ELF-1 (cell line): Measurements from ENCODE around the gene INHBC.
A peak's percentile ranks its signal among the peaks of the same experiment; 100 is the strongest.
"Not testable (repeated sequence)": the region's sequence is repeated elsewhere in the genome, so short reads cannot be mapped to it uniquely, and the experiment has no call there.

Source experiments
- DNase-seq: peaks from one replicate; pipeline ENCODE4 v3.0.0-alpha.2; 2016; ENCODE audit warnings: low read depth, low spot score

The INHBC gene

DNA sequence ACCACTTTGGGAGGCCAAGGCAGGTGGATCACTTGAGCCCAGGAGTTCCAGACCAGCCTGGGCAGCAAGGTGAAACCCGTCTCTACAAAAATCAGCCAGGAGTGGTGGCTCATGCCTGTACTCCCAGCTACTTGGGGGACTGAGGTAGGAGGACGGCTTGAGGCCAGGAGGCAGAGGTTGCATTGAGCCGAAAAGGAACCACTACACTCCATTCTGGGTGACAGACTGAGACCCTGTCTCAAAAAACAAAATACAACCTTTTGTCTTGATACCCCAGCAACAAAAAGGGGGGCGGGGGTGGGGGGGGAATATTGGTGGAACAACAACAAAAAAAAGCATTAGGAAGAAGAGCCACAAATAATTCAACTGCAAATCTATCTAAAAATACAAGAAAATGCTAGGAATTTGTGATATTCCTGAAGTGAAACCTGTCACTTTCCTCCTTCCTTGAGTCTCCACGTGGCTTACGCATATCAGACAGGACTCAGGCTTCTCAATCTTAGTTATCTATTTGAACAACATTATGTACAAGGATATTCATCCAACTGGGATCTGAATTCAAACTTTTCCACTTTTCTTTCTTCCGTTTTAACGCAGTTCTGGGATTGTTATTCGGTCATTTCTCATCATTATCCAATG, 5.0 kb upstream of the INHBC start:
- DNase-seq, result no peak

DNA sequence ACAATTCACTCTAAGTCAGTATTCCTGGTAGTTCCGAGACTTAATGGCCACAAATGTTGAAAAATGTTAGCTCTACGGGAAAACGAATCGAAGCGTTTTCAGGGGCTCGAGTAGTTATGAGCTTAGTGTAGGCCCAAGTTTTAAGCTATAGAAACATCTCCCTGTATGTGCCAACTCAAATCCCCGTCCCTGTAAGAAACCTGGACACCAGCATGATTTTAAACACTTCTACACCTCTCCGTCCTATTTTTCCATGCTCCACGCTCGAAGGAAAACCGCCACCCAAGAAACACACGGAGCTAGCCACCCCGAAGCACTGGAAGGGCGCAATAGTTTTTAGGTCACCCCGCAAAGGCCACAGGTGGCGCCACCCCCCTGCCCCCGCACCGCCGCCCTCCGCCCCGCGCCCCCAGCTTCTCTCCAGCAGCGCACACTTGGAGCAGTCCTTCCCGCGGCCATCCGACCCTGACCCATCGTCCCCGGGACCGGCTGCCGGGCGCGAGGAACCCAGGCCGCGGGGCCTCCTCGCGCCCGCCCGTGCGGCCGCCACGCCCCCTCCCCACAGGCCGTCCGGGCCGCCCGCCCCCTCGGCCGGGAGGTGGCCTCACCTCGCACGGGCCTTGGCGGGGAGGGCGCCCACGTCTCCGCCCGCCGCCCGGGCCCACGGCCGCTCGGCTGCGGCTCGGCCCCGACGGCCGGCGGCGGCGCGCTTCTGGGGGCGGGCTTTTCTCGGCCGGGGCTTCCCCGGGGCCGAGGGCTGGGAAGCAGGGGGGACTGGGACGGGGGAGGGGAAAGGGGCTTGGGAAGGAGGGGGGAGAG, 4.3 kb upstream of the INHBC start:
- DNase-seq, result no peak

DNA sequence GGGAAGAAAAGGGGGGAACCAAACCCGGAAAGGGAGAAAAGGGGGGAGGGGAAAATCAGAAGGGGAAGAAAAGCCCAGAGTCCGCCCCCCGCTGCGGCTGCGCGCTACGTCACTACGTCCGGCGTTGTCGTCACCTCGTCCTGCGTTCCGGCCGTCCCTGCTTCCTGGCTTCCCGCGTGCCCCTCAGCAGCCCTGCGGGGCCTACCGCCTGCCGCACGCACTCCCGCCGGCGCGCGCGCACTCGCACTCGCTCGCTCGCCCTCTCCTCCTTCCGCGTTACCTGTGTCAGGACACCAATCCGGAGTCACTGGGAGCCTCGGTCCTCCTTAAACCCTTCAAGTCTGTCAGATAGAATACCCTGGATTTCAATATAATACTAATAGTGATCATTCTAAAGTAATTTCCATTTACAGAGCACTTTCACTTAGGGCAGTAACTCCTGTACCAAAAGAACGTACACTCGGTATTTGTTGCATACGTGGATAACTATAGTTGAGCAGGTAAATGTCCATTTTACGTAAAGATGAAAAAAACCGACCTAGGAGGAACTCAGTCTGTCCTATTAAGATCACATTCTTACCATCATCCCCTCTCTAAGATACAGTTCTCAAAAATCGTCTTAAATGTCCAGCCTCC, 3.5 kb upstream of the INHBC start, which contains the start of gene R3HDM2:
R3HDM2 (minus strand) TSS at position 113 of the 636 bp plus-strand sequence. CDS start 120,615 bp downstream, outside the sequence.
- DNase-seq, result peak; percentile 97

DNA sequence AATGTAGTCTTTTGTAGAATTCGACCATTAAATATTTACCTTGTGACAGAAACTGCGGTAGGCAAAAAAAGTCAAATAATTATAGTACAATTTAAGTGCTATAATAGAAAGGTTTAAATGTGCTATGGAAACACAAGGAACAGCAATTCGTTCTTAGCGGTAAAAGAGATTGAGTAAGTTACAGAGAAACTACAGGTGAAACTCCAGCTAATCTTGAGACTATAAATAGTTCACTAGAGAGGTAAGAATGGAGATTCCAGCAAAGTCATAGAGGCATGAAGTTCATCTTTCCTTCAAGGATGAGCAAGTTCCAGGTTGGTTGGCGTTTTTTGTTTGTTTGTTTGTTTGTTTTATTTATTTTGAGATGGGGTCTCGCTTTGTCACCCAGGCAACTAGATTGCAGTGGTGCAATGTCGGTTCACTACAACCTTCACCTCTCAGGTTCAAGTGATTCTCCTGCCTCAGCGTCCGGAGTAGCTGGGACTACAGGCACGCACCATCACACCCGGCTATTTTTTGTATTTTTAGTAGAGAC, 2.9 kb upstream of the INHBC start:
- no peak for DNase-seq

DNA sequence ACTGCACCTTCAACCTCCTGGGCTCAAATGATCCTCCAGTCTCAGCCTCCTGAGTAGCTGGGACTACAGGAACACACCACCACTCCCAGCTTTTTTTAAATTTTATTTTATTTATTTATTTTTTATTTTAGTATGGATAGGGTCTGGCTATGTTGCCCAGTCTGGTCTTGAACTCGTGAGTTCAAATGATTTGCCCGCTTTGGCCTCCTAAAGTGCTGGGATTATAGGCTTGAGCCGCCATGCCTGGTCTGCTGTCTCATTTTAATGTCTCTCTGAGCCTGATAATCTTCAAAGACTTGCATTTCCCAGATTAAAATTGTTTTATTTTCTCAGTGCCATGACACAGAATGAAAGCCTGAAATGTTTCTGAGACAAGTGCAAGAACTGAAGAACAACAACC, 1.2 kb upstream of the INHBC start:
- DNase-seq, result no peak

DNA sequence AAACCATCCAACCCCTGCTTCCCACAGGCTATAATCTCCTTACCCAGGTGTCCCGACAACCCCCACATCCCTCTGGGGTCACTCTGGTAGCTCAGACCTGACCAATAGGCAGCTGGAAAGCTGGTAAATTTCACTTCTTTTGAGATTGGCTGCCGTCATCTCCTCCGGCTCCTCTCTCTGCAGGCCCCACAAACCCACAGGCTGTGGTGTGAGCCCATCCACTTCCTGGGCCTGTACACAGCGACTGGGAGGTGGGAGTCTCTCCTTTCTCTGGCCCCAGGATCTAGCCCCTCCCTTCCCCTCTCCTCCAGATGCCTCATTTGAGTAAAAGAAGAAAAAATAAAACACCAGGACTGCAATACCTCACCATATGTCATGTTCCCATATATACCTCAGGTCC, 709 bp downstream of the INHBC start:
- no peak for DNase-seq

DNA sequence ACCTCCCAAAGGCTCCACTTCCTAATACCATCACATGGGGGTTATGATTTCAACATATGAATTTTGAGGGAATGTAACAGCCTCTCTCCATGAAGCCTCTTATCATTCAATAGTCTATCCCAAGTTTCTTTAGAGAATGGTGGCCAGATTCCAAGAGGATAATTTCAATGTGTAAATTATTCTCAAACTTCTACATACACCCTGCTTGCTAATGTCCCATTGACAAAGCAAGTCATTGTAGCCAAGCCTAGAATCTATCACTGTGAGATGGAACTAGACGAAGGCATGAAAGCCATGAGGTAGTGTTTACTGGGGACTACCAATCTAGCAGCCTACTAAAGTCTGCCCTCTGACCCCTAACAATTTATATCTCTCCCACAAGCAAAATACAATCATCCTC, 3.8 kb downstream of the INHBC start:
- no peak for DNase-seq

DNA sequence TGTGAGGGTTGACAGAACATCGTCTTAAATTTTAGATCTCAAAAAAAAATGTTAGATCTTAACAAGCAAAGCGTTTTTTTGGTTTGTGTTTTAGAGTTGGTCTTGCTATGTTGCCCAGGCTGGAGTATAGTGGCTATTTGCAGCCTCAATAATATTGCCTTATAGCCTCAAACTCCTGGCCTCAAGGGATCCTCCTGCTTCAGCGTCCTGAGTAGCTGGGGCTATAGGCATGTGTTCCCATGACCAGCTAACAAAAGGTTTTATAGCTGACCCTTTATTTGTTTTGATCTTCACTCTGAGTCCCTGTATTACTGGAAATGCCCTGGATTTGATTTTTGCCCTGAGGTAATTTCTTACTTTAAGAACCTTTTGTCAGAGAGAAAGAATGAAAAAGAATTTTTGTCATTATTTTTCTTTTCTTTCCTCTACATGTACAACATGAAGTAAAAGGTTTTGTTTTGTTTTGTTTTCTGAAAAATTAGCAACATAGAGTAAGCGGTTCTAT, 5.2 kb downstream of the INHBC start:
- no peak for DNase-seq

DNA sequence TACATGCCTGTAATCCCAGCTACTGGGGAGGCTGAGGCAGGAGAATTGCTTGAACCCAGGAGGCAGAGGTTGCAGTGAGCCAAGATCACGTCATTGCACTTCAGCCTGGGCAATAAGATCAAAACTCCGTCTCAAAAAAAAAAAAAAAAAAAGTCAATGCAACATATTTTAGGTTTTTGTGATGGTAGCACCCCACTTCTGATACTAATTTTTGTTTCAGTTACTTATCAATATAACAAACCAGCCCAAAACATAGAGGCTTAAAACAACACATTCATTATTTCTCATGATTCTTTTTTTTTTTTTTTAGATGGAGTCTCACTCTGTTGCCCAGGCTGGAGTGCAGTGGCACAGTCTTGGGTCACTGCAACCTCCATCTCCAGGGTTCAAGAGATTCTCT, 6.8 kb downstream of the INHBC start:
- not testable (repeated sequence) for DNase-seq

DNA sequence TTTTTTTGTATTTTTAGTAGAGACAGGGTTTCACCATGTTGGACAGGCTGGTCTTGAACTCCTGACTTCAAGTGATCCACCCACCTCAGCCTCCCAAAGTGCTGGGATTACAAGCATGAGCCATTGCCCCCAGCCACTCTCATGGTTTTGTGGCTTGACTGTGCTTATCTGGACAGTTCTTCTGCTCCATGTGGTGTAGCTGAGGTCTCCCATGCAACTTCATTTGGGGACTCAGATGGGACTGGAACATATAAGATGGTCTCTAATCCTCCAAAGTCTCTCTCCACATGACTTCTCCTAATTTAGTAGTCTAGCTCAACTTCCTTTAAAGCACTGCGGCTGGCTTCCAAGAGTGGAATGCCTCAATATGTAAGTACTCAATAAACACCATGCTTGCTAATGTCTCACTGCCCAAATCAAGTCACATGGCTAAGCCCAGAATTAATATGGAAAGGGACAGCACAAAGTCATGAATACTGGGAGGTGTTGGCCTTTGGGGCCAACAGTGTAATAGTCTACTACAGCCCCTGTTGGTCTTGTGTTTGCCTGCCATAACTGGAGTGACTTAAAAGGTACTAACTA, 7.4 kb downstream of the INHBC start:
- no peak for DNase-seq

DNA sequence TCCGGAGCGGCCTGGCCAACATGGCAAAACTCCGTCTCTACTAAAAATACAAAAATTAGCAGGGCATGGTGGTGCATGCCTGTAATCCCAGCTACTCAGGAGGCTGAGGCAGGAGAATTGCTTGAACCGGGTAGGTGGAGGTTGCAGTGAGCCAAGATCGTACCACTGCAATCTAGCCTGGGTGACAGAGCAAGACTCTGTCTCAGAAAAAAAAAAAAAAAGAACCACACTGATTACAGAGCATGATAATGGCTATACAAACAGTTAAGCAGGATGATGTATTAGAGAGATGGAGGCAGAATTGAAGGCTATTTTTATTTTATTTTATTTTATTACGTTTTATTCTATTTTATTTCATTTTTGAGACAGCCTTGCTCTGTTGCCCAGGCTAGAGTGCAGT, 9.8 kb downstream of the INHBC start:
- not testable (repeated sequence) for DNase-seq

DNA sequence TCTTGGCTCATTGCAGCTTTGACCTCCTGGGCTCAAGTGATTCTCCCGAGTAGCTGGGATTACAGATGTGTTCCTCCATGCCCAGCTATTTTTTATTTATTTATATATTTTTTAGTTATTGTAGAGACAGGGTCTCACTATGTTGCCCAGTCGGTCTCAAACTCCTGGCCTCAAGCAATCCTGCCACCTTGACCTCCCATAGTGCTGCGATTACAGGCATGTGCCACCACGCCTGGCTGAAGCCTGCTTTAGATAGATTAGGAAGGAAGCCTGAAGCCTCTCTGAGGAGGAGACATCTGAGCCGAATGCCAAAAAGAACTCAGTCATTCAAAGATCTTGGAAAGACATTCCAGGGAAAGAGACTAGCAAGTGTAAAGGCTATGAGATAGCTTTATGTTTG, 10.2 kb downstream of the INHBC start:
- DNase-seq, result no peak

DNA sequence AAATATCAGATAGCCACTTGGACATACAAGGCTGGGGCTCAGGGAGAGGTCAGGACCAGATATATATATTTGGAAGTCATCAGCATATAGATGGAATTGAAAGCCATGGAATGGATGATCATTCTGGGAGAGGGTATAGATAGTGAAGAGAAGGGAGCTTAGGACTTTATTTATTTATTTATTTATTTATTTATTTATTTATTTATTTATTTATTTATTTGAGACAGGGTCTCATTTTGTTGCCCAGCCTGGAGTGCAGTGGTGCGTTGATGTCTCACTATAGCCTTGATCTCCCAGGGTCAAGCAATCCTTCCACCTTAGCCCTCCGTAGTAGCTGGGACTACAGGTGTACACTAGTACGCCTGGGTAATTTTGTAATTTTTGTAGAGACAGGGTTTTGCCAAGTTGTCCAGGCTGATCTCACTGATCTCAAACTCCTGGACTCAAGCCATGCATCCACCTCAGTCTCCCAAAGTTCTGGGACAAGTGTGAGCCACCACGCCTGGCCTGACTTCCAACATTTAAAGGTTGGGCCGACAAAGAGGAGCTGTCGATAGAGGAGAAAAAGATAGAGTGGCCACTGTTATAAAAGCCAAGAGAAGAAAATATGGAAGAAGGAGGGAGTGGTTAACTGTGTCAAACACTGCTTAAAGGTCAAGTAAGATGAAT, 11.8 kb downstream of the INHBC start:
- DNase-seq, result no peak

DNA sequence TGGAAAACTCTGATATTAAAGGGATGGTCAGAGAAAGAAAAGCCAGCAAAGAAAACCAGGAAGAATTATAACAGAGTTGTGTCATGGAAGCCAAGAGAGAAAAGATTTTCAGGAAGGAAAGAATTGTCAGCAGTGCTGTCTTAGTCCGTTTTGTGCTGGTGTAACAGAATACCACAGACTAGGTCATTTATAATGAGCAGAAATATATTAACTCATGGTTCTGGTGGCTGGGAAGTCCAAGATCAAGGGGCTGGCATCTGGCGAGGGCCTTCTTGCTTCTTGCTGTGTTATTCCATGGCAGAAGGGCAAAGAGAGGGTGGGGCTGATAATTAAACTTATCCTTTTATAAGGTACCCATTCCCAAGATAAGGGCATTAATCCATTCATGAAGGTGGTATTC, 14.1 kb downstream of the INHBC start:
- no peak for DNase-seq

DNA sequence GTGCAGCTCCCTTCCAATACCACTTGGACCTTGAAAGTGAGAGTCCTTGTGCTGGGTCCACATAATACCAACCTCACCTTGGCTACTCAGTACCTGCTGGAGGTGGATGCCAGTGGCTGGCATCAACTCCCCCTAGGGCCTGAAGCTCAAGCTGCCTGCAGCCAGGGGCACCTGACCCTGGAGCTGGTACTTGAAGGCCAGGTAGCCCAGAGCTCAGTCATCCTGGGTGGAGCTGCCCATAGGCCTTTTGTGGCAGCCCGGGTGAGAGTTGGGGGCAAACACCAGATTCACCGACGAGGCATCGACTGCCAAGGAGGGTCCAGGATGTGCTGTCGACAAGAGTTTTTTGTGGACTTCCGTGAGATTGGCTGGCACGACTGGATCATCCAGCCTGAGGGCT, 14.8 kb downstream of the INHBC start:
- no peak for DNase-seq

DNA sequence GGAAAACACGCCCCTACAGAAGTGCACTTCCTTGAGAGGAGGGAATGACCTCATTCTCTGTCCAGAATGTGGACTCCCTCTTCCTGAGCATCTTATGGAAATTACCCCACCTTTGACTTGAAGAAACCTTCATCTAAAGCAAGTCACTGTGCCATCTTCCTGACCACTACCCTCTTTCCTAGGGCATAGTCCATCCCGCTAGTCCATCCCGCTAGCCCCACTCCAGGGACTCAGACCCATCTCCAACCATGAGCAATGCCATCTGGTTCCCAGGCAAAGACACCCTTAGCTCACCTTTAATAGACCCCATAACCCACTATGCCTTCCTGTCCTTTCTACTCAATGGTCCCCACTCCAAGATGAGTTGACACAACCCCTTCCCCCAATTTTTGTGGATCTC, 15.5 kb downstream of the INHBC start:
- no peak for DNase-seq

DNA sequence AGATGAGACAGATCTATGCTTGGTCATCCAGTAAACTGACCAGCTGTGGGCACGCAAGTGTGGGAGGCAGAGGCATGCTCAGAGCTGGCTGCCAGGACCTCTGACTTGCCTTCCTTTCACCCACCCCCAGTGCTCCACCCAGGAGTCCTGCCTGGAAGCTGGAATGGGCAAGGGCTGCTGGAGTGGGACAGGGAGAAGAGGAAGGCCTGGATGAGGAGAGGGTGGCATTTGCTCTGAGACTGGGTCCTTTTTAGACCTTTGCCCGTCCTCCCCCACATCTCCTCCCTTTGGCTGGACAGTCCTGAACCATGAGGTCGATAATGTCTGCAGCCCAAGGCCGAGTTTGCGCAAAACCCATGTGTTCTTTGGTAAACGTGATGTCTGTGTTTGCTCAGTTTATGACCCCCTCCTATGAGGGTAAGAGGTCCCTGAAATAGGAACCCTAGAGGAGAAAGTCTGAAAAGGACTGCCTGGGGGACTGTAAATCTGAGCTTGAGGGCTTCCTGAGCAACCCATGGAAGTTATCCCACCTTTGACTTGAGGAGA, 16.7 kb downstream of the INHBC start:
- no peak for DNase-seq

DNA sequence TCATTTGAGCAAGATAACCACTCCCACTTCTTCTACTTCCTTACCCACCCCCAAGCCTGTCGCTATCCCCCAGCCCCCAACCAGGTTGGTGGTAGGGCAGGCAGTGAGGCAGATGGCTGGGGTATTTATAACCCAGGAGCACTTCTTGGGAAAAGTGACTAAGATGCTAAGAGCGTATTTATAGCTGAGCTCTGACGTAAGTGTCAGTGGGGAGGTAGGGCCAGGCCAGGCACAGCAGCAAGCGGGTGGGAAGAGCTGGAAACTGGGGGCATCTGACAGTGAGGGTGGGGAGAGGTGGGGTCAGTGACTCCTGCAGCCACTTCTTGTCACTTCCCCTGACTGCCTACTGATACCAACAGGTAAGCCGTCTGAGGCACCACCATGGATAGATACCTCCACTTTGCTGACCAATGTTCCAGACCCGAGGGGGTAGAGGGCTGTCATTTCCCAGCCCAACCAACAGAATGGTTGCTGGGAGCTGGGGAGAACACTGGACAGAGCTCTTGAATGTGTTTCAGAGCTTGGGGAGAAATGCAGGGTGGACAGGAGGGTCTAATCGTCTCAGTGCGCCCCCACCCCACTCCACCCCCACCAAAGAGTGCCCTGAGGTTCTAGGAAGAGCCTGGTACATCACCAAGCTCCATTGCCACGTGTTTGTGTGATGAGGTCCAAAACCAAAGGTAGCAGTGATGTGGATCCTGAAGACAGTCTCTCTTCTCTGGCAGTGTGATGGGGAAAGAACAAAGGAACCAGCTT, 17.8 kb downstream of the INHBC start:
- DNase-seq, result peak; percentile 63

DNA sequence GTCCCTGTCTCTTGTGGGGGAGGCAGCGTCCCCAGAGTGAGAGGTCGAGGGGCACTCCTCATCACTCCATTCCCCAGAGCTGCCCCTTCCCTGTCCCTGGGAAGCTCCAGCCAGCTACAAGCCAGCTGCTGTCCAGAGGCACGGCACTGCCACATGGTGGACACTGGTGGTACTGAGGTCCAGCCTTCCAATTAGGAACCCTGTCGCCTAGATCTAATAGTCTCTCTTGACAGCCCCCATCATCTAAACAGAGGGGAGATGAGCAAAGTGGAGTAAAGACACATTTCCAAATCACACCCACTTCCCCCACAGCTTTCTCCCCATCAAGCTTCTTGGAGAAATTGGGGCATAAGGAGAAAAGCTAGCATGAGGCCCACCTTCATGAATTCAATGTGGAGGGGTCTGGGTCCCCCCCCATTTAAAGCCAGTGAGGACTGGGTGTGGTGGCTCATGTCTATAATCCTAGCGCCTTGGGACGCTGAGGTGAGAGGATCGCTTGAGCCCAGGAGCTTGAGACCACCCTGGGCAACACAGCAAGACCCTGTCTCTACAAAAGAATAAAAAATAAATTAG, 18.4 kb downstream of the INHBC start:
- DNase-seq, result peak; percentile 86

DNA sequence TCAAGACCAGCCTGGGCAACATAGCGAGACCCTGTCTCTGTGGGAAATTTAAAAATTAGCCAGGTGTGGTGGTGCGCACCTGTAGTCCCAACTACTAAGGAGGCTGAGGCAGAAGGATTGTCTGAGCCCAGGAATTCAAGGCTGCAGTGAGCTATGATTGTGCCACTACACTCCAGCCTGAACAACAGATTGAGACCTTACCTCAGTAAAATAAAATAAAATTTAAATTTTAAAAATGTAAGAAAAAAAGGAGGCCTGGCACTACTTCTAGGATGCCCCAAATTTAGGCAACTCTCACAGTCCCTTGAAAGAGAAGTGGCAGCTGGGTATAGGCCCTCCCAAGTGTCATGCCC, 19.6 kb downstream of the INHBC start:
- no peak for DNase-seq
